Measurements from ENCODE around the gene LRP8. TPM values are rescaled to one million over a fixed set of nuclear protein-coding genes. Genes with fewer than 3 reads are reported as not detected.

Gene LRP8
- total RNA-seq, 4 donors from 2014 or later = 0.76 to 4.0 (median 2.0) TPM

- TF ChIP-seq CTCF (IDR thresholded peaks at IDR 0.05) (no peak), POLR2A (IDR thresholded peaks at IDR 0.05) (no peak)
- no peak overlapping the region for H3K4me3 ChIP-seq (ENCODE audit: low read depth, poor library complexity, severe bottlenecking)
- no peak for DNase-seq (ENCODE audit: low spot score in 2 of 2)
- intact Hi-C loops (cut with DNase I; ENCODE audit: low total_unique reads) = no loop called here
- 85 to 86% methylated on average over 12 of the region's 12 CpGs for WGBS, 2 donors
Measured at GRCh38 chr1:53298045-53298637, 29.7 kb downstream of the LRP8 start.

- no peak overlapping the region for H3K4me3 ChIP-seq (ENCODE audit: low read depth, poor library complexity, severe bottlenecking)
- no peak for TF ChIP-seq POLR2A (IDR thresholded peaks at IDR 0.05)
- no peak for TF ChIP-seq CTCF (IDR thresholded peaks at IDR 0.05)
- intact Hi-C loops (cut with DNase I; ENCODE audit: low total_unique reads) = no loop called here
- 92 to 100% methylated on average over 17 of the region's 17 CpGs for WGBS, 2 donors
- no peak for DNase-seq (ENCODE audit: low spot score in 2 of 2)
Measured at GRCh38 chr1:53297195-53297594, 30.7 kb downstream of the LRP8 start.

GRCh38 chr1:53296117-53296749 lies 31.6 kb downstream of the LRP8 start:
- WGBS, 2 donors = 70 to 71% methylated on average over 12 of the region's 12 CpGs
- intact Hi-C loops (cut with DNase I; ENCODE audit: low total_unique reads) = no loop called here
- H3K4me3 ChIP-seq (ENCODE audit: low read depth, poor library complexity, severe bottlenecking) = no peak overlapping the region
- TF ChIP-seq POLR2A (IDR thresholded peaks at IDR 0.05) (no peak), CTCF (IDR thresholded peaks at IDR 0.05) (no peak)
- DNase-seq (ENCODE audit: low spot score in 2 of 2) = no peak

- WGBS, 2 donors = 65 to 72% methylated on average over 4 of the region's 4 CpGs
- no peak overlapping the region for H3K4me3 ChIP-seq (ENCODE audit: low read depth, poor library complexity, severe bottlenecking)
- TF ChIP-seq POLR2A (IDR thresholded peaks at IDR 0.05) (no peak), CTCF (IDR thresholded peaks at IDR 0.05) (no peak)
- DNase-seq (ENCODE audit: low spot score in 2 of 2) = no peak
- intact Hi-C loops (cut with DNase I; ENCODE audit: low total_unique reads) = no loop called here
Measured at GRCh38 chr1:53295726-53296116, 32.1 kb downstream of the LRP8 start.

- intact Hi-C loops (cut with DNase I; ENCODE audit: low total_unique reads) = no loop called here
- no peak overlapping the region for H3K4me3 ChIP-seq (ENCODE audit: low read depth, poor library complexity, severe bottlenecking)
- TF ChIP-seq CTCF (IDR thresholded peaks at IDR 0.05) (no peak), POLR2A (IDR thresholded peaks at IDR 0.05) (no peak)
- DNase-seq (ENCODE audit: low spot score in 2 of 2) = no peak
- 74 to 96% methylated on average over 3 of the region's 3 CpGs for WGBS, 2 donors
Measured at GRCh38 chr1:53295295-53295694, 32.6 kb downstream of the LRP8 start.

- 74 to 88% methylated on average over 9 of the region's 9 CpGs for WGBS, 2 donors
- intact Hi-C loops (cut with DNase I; ENCODE audit: low total_unique reads) = no loop called here
- DNase-seq (ENCODE audit: low spot score in 2 of 2) = no peak
- H3K4me3 ChIP-seq (ENCODE audit: low read depth, poor library complexity, severe bottlenecking) = no peak overlapping the region
- no peak for TF ChIP-seq CTCF (IDR thresholded peaks at IDR 0.05)
- no peak for TF ChIP-seq POLR2A (IDR thresholded peaks at IDR 0.05)
Measured at GRCh38 chr1:53294567-53294966, 33.3 kb downstream of the LRP8 start.
